WTC11 (cell line): ENCODE results near the gene GORAB. TPM values are rescaled to one million over a fixed set of nuclear protein-coding genes. Genes with fewer than 3 reads are reported as not detected.

Experiments used
- ATAC-seq: fragments of 200-7000 bp; cut with Tn5 transposase; 2 replicates; pipeline ENCODE4 v1.10.0; 2021; ENCODE audit warnings: mild to moderate bottlenecking, moderate library complexity
- CTCF ChIA-PET: fragments of 300-600 bp; sonication (Branson Sonifier 250); formaldehyde crosslinking; loops from one replicate; lab custom pipeline; 2021; ENCODE audit warnings: antibody characterized with exemption; lab: Charles Lee
- POLR2A ChIA-PET: fragments of 350-600 bp; sonication (Branson Sonifier 250); formaldehyde crosslinking; loops from one replicate; lab custom pipeline; 2021; ENCODE audit warnings: antibody characterized with exemption; lab: Charles Lee
- DNase-seq: peaks from one replicate; pipeline ENCODE4 v3.0.0; 2021; ENCODE audit warnings: low spot score
- H3K27ac Mint-ChIP-seq: 2 replicates; pipeline ENCODE4 v1.8.0; 2021; ENCODE audit warnings: mixed read lengths
- H3K27me3 Mint-ChIP-seq: 2 replicates; pipeline ENCODE4 v1.8.0; 2021; ENCODE audit warnings: low read depth, mild to moderate bottlenecking, moderate library complexity, mixed read lengths
- H3K36me3 Mint-ChIP-seq: 2 replicates; pipeline ENCODE4 v1.8.0; 2021; ENCODE audit warnings: mixed read lengths
- H3K4me1 Mint-ChIP-seq: 2 replicates; pipeline ENCODE4 v1.8.0; 2022; ENCODE audit warnings: mixed read lengths
- H3K4me3 Mint-ChIP-seq: 2 replicates; pipeline ENCODE4 v1.8.0; 2021; ENCODE audit warnings: mild to moderate bottlenecking, moderate library complexity, mixed read lengths
- H3K9me3 Mint-ChIP-seq: 2 replicates; pipeline ENCODE4 v1.8.0; 2021; ENCODE audit warnings: mixed read lengths
- CREM ChIP-seq: sonication (generic); formaldehyde crosslinking; IDR thresholded peaks from 2 replicates; pipeline ENCODE4 v1.8.1; 2022; ENCODE audit warnings: mild to moderate bottlenecking, missing genetic modification reagents, moderate library complexity
- GABPB1 ChIP-seq: sonication (generic); formaldehyde crosslinking; IDR thresholded peaks from 2 replicates; pipeline ENCODE4 v1.8.1; 2023; ENCODE audit warnings: mild to moderate bottlenecking, missing genetic modification reagents
- GRHL2 ChIP-seq: fragments of 250-450 bp; sonication (Bioruptor Pico); IDR thresholded peaks from 2 replicates; pipeline ENCODE4 v1.8.0; 2022; ENCODE audit warnings: mild to moderate bottlenecking, moderate library complexity; ENCODE audit not compliant: insufficient replicate concordance, severe bottlenecking
- HMGA2 ChIP-seq: fragments of 250-450 bp; sonication (Bioruptor Pico); IDR thresholded peaks from 2 replicates; pipeline ENCODE4 v1.4.0; 2021; ENCODE audit warnings: mild to moderate bottlenecking, moderate library complexity
- IRF2 ChIP-seq: sonication (generic); formaldehyde crosslinking; IDR thresholded peaks from 2 replicates; pipeline ENCODE4 v1.8.0; 2022; ENCODE audit warnings: low read depth, missing genetic modification reagents, borderline replicate concordance
- JAZF1 ChIP-seq: fragments of 250-450 bp; sonication (Bioruptor Pico); IDR thresholded peaks from 2 replicates; pipeline ENCODE4 v1.9.0; 2021; ENCODE audit warnings: moderate library complexity, mild to moderate bottlenecking, inconsistent platforms
- MXD4 ChIP-seq: fragments of 250-450 bp; sonication (Bioruptor Pico); IDR thresholded peaks from 2 replicates; pipeline ENCODE4 v1.8.0; 2021; ENCODE audit warnings: mild to moderate bottlenecking, moderate library complexity, borderline replicate concordance
- NR3C1 ChIP-seq: sonication (generic); formaldehyde crosslinking; conservative IDR thresholded peaks from 2 replicates; pipeline ENCODE4 v1.8.1; 2023; ENCODE audit warnings: low read depth, mild to moderate bottlenecking, missing genetic modification reagents
- OVOL2 ChIP-seq: fragments of 250-450 bp; sonication (Bioruptor Pico); IDR thresholded peaks from 2 replicates; pipeline ENCODE4 v1.9.0; 2021; ENCODE audit warnings: mild to moderate bottlenecking, borderline replicate concordance
- SOX15 ChIP-seq: fragments of 250-450 bp; sonication (Bioruptor Pico); IDR thresholded peaks from 2 replicates; pipeline ENCODE4 v1.9.0; 2021; ENCODE audit warnings: mild to moderate bottlenecking
- SP1 ChIP-seq: sonication (generic); formaldehyde crosslinking; conservative IDR thresholded peaks from 2 replicates; pipeline ENCODE4 v1.8.1; 2022; ENCODE audit warnings: missing genetic modification reagents
- TEAD1 ChIP-seq: sonication (generic); formaldehyde crosslinking; IDR thresholded peaks from 2 replicates; pipeline ENCODE4 v1.8.0; 2022; ENCODE audit warnings: mild to moderate bottlenecking, missing genetic modification reagents
- ZNF219 ChIP-seq: sonication (generic); formaldehyde crosslinking; IDR thresholded peaks from 2 replicates; pipeline ENCODE4 v1.8.0; 2023; ENCODE audit warnings: missing genetic modification reagents, mild to moderate bottlenecking, borderline replicate concordance
- ZNF423 ChIP-seq: fragments of 250-450 bp; sonication (Bioruptor Pico); IDR thresholded peaks from 2 replicates; pipeline ENCODE4 v2.1.2; 2022; ENCODE audit warnings: mild to moderate bottlenecking, moderate library complexity
- total RNA-seq: library from RNA; stranded (reverse); gene quantifications from 3 replicates; pipeline ENCODE4 v1.2.3, GENCODE V29; 2021
- TF ChIP-seq, protein P1 (sequence below): fragments of 250-450 bp; sonication (Bioruptor Pico); conservative IDR thresholded peaks from 2 replicates; pipeline ENCODE4 v1.9.0; 2021; ENCODE audit warnings: mild to moderate bottlenecking
- TF ChIP-seq, protein P2 (sequence below): sonication (generic); formaldehyde crosslinking; IDR thresholded peaks from 2 replicates; pipeline ENCODE4 v1.8.1; 2023; ENCODE audit warnings: mild to moderate bottlenecking, missing genetic modification reagents
- TF ChIP-seq, protein P3 (sequence below): sonication (generic); formaldehyde crosslinking; IDR thresholded peaks from 2 replicates; pipeline ENCODE4 v1.8.1; 2023; ENCODE audit warnings: mild to moderate bottlenecking, missing genetic modification reagents
- TF ChIP-seq, protein P4 (sequence below): sonication (generic); formaldehyde crosslinking; IDR thresholded peaks from 2 replicates; pipeline ENCODE4 v1.8.0; 2023; ENCODE audit warnings: mild to moderate bottlenecking, missing genetic modification reagents
- TF ChIP-seq, protein P5 (sequence below): fragments of 250-450 bp; sonication (Bioruptor Pico); IDR thresholded peaks from 2 replicates; pipeline ENCODE4 v1.9.0; 2021; ENCODE audit warnings: moderate library complexity, mild to moderate bottlenecking, inconsistent platforms, borderline replicate concordance
- TF ChIP-seq, protein P6 (sequence below): sonication (generic); formaldehyde crosslinking; IDR thresholded peaks from 2 replicates; pipeline ENCODE4 v1.8.0; 2022; ENCODE audit warnings: mild to moderate bottlenecking, missing genetic modification reagents
- TF ChIP-seq, protein P7 (sequence below): sonication (generic); formaldehyde crosslinking; IDR thresholded peaks from 2 replicates; pipeline ENCODE4 v1.8.0; 2022; ENCODE audit warnings: mild to moderate bottlenecking, missing genetic modification reagents

GORAB gene
- total RNA-seq, 1 experiment from 2014 or later = 9.1 TPM

DNA sequence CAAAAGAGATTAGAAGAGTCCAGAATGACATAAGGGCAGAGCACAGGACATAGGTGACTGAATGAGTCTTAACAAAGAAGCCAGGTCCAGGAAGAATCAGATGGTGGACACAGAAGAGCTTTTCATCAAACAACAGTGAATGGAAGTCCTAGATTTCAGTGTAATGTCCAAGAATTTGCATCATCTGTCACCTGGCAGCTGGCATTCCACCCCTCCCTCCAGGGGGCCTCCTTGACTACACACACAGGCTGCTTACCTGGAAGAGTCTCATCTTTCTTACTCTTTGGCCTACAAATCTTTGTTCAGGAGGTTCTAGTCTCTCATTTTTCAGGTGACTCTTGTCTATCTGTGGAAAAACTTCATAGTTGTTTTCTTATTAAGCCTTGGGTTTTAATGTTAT lies 36.2 kb downstream of the GORAB start:
- H3K27ac Mint-ChIP-seq = no peak overlapping the region
- POLR2A ChIA-PET = interaction anchor here (0.6 kb wide), 1 partner anchor 121 kb away, joined by 3 read pairs; no protein-coding TSS in a partner anchor
- peak; percentile 25 for DNase-seq
- H3K4me1 Mint-ChIP-seq = peaks cover 28% of the 10 kb centered on the region
- H3K27me3 Mint-ChIP-seq = peaks cover 6% of the 10 kb centered on the region
- CTCF ChIA-PET = no interaction called here
- peaks cover 22% of the 10 kb centered on the region for H3K9me3 Mint-ChIP-seq
- TF ChIP-seq, protein P1, sequence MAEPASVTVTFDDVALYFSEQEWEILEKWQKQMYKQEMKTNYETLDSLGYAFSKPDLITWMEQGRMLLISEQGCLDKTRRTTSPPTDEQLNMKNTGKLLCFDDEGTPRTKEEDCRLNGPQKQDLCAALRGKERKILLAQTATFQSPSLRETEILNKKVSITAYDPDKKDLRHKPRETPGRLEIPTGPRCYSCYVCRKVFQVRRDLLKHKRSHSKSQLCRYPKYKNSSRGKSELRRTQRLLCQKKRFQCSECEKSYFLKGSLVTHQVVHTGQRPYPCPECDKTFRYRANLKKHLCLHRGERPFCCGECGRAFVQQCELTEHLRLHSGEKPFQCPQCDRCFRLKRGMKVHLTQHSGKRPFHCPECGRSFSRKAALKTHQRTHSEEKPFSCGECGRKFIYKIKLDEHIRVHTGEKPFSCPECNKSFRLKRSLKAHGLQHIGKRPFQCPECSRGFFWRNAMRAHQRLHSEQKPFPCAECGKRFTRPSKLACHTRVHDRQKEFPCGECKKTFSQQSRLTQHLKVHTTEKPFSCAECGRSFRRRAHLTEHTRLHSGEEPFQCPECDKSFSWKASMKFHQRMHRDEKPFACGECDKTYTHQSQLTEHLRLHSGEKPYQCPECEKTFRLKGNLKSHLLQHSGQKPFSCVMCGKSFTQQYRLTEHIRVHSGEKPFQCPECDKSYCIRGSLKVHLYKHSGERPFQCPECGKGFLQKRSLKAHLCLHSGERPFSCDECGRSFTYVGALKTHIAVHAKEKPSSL (CRISPR knock-in tag) = no peak
- TF ChIP-seq GABPB1 = no peak
- TF ChIP-seq NR3C1 = no peak
- no peak for TF ChIP-seq OVOL2 (CRISPR knock-in tag)
- no peak for TF ChIP-seq IRF2
- TF ChIP-seq, protein P2, sequence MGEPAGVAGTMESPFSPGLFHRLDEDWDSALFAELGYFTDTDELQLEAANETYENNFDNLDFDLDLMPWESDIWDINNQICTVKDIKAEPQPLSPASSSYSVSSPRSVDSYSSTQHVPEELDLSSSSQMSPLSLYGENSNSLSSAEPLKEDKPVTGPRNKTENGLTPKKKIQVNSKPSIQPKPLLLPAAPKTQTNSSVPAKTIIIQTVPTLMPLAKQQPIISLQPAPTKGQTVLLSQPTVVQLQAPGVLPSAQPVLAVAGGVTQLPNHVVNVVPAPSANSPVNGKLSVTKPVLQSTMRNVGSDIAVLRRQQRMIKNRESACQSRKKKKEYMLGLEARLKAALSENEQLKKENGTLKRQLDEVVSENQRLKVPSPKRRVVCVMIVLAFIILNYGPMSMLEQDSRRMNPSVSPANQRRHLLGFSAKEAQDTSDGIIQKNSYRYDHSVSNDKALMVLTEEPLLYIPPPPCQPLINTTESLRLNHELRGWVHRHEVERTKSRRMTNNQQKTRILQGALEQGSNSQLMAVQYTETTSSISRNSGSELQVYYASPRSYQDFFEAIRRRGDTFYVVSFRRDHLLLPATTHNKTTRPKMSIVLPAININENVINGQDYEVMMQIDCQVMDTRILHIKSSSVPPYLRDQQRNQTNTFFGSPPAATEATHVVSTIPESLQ = no peak
- peaks cover 5% of the 10 kb centered on the region; the same call in 1 of the 2 replicates for H3K36me3 Mint-ChIP-seq
- peak; percentile 28; the same call in 1 of the 2 replicates for ATAC-seq
- H3K4me3 Mint-ChIP-seq = no peak overlapping the region

DNA sequence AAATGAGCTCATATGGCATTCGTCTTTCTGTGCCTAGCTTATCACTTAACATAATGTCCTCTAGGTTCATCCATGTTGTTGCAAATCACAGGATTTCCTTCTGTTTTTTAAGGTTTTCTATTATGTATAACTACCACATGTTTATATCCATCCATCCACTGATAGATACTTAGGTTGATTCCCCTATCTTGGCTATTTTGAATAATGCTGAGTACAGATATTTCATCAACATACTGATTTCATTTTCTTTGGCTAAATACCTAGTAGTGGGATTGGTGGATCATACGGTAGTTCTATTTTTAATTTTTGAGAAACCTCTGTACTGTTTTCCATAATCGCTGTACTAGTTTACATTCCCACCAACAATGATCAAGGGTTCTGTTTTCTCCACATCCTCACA lies 45.0 kb downstream of the GORAB start:
- CTCF ChIA-PET = no interaction called here
- Mint-ChIP-seq H3K4me3 (no peak overlapping the region), H3K27me3 (peaks cover 53% of the 10 kb centered on the region), H3K36me3 (peaks cover 2% of the 10 kb centered on the region; the same call in 1 of the 2 replicates), H3K4me1 (peaks cover 28% of the 10 kb centered on the region), H3K27ac (no peak overlapping the region), H3K9me3 (peaks cover 6% of the 10 kb centered on the region)
- ATAC-seq = no peak
- TF ChIP-seq SP1 (no peak), HMGA2 (no peak), MXD4 (CRISPR knock-in tag) (no peak), SOX15 (no peak), CREM (CRISPR knock-in tag) (no peak), GRHL2 (no peak), TEAD1 (CRISPR knock-in tag) (no peak), ZNF423 (CRISPR knock-in tag) (no peak), ZNF219 (CRISPR knock-in tag) (no peak), JAZF1 (CRISPR knock-in tag) (no peak)
- TF ChIP-seq, protein P3, sequence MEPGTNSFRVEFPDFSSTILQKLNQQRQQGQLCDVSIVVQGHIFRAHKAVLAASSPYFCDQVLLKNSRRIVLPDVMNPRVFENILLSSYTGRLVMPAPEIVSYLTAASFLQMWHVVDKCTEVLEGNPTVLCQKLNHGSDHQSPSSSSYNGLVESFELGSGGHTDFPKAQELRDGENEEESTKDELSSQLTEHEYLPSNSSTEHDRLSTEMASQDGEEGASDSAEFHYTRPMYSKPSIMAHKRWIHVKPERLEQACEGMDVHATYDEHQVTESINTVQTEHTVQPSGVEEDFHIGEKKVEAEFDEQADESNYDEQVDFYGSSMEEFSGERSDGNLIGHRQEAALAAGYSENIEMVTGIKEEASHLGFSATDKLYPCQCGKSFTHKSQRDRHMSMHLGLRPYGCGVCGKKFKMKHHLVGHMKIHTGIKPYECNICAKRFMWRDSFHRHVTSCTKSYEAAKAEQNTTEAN (CRISPR knock-in tag) = no peak
- TF ChIP-seq, protein P4, sequence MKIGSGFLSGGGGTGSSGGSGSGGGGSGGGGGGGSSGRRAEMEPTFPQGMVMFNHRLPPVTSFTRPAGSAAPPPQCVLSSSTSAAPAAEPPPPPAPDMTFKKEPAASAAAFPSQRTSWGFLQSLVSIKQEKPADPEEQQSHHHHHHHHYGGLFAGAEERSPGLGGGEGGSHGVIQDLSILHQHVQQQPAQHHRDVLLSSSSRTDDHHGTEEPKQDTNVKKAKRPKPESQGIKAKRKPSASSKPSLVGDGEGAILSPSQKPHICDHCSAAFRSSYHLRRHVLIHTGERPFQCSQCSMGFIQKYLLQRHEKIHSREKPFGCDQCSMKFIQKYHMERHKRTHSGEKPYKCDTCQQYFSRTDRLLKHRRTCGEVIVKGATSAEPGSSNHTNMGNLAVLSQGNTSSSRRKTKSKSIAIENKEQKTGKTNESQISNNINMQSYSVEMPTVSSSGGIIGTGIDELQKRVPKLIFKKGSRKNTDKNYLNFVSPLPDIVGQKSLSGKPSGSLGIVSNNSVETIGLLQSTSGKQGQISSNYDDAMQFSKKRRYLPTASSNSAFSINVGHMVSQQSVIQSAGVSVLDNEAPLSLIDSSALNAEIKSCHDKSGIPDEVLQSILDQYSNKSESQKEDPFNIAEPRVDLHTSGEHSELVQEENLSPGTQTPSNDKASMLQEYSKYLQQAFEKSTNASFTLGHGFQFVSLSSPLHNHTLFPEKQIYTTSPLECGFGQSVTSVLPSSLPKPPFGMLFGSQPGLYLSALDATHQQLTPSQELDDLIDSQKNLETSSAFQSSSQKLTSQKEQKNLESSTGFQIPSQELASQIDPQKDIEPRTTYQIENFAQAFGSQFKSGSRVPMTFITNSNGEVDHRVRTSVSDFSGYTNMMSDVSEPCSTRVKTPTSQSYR (CRISPR knock-in tag) = no peak
- TF ChIP-seq, protein P5, sequence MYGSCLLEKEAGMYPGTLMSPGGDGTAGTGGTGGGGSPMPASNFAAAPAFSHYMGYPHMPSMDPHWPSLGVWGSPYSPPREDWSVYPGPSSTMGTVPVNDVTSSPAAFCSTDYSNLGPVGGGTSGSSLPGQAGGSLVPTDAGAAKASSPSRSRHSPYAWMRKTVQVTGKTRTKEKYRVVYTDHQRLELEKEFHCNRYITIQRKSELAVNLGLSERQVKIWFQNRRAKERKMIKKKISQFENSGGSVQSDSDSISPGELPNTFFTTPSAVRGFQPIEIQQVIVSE = no peak
- TF ChIP-seq, protein P2 = no peak
- TF ChIP-seq, protein P6, sequence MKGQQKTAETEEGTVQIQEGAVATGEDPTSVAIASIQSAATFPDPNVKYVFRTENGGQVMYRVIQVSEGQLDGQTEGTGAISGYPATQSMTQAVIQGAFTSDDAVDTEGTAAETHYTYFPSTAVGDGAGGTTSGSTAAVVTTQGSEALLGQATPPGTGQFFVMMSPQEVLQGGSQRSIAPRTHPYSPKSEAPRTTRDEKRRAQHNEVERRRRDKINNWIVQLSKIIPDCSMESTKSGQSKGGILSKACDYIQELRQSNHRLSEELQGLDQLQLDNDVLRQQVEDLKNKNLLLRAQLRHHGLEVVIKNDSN = no peak
- TF ChIP-seq, protein P7, sequence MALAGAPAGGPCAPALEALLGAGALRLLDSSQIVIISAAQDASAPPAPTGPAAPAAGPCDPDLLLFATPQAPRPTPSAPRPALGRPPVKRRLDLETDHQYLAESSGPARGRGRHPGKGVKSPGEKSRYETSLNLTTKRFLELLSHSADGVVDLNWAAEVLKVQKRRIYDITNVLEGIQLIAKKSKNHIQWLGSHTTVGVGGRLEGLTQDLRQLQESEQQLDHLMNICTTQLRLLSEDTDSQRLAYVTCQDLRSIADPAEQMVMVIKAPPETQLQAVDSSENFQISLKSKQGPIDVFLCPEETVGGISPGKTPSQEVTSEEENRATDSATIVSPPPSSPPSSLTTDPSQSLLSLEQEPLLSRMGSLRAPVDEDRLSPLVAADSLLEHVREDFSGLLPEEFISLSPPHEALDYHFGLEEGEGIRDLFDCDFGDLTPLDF = no peak
- POLR2A ChIA-PET = no interaction called here
- DNase-seq = no peak
